K562 (cell line): ENCODE results near the gene TMEM116. TPM values are rescaled to one million over a fixed set of nuclear protein-coding genes. Genes with fewer than 3 reads are reported as not detected.

Source experiments
- KDM4B ChIP-seq, 2 experiments: fragments of 450-650 bp in 1 of 2; sonication (generic) in 1 of 2; IDR thresholded peaks; 2 replicates each; pipeline ENCODE4 v1.6.1; 2016 to 2017; ENCODE audit warnings: borderline replicate concordance in 2 of 2, antibody characterized with exemption in 1 of 2, low read depth in 1 of 2, mild to moderate bottlenecking in 1 of 2
- MTF1 ChIP-seq: fragments of 250-450 bp; sonication (Bioruptor Pico); IDR thresholded peaks from 2 replicates; pipeline ENCODE4 v1.9.0; 2021; ENCODE audit warnings: moderate library complexity, mild to moderate bottlenecking, inconsistent platforms, borderline replicate concordance
- TAF9B ChIP-seq: fragments of 450-650 bp; IDR thresholded peaks from 2 replicates; pipeline ENCODE4 v1.6.1; 2018; ENCODE audit warnings: mild to moderate bottlenecking; ENCODE audit not compliant: partially characterized antibody
- VEZF1 ChIP-seq: fragments of 200-800 bp; sonication (Bioruptor generic); IDR thresholded peaks from 2 replicates; pipeline ENCODE4 v1.6.1; 2017; ENCODE audit warnings: missing genetic modification characterization, missing compliant biosample characterization
- polyA plus RNA-seq, 8 experiments: library from polyadenylated mRNA; depleted of rRNA in 4 of 8; stranded (reverse) in 5 of 8; unstranded in 3 of 8; fragments of >200 nt; fragmentation: Nextera tagmentation in 2 of 8; fragmentation: Illumina TruSeq in 1 of 8; extraction: Ambion mirVana in 2 of 8; extraction: Trizol in 1 of 8; gene quantifications; 2 replicates each; pipeline versions ENCODE4 v1.2.1 to v1.2.3, GENCODE V29; 2011 to 2014; ENCODE audit warnings: inconsistent platforms in 1 of 8, missing spikeins in 1 of 8
- total RNA-seq, 7 experiments: library from RNA; depleted of rRNA in 6 of 7; stranded (reverse); fragments of >200 nt in 6 of 7; fragmentation: Illumina TruSeq in 2 of 7; extraction: Trizol in 2 of 7; gene quantifications; 2 replicates each; pipeline versions ENCODE4 v1.2.1 to v1.2.3, GENCODE V29; 2011 to 2021; ENCODE audit warnings: low replicate concordance in 1 of 7
- TF ChIP-seq, protein P1 (sequence below): fragments of 450-650 bp; IDR thresholded peaks from 2 replicates; pipeline ENCODE4 v1.6.1; 2016; ENCODE audit warnings: low read depth
- TF ChIP-seq, protein P2 (sequence below): sonication (generic); formaldehyde crosslinking; IDR thresholded peaks from 2 replicates; pipeline ENCODE4 v1.8.0; 2023; ENCODE audit warnings: mild to moderate bottlenecking, missing genetic modification reagents

The TMEM116 gene
- total and polyA plus RNA-seq, 9 of the 15 experiments (the other 6 are each of a cell fraction or from before 2014, with no cell fraction given) = 5.2 to 78.6 (median 13.9) TPM

DNA sequence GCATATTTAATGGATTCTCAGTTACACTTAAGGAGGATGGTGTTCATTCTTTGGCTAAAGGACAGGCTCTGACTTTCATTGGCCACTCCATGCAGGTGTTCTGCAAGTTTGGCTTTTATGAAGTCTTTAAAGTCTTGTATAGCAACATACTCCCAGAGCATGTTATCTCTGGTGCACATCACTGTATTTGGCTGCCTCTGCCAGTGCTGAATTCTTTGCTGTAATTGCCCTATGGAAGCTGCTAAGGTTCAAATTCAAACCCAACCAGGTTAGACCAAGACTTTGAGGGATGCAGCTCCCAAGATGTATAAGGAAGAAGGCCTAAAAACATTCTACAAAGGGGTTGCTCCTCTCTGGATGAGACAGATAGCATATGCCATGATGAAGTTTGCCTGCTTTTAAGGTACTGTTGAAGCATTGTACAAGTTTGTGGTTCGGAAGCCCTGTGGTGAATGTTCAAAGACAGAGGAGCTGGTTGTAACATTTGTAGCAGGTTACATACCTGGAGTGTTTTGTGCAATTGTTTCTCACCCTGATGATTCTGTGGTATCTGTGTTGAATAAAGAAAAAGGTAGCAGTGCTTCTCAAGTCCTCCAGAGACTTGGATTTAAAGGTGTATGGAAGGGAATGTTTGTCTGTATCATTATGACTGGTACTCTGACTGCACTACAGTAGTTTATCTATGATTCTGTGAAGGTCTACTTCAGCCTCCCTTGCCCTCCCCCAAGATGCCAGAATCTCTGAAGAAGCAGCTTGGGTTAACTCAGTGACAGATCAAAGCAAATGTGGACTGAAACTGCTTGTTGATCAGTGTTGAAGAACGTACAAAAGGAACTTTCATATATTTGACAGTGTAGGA lies 19.4 kb downstream of the TMEM116 start (continued):
- no peak for TF ChIP-seq KDM4B (IDR thresholded peaks at IDR 0.05; ENCODE audit: borderline replicate concordance in 2 of 2, low read depth in 1 of 2)
- TF ChIP-seq, protein P1, sequence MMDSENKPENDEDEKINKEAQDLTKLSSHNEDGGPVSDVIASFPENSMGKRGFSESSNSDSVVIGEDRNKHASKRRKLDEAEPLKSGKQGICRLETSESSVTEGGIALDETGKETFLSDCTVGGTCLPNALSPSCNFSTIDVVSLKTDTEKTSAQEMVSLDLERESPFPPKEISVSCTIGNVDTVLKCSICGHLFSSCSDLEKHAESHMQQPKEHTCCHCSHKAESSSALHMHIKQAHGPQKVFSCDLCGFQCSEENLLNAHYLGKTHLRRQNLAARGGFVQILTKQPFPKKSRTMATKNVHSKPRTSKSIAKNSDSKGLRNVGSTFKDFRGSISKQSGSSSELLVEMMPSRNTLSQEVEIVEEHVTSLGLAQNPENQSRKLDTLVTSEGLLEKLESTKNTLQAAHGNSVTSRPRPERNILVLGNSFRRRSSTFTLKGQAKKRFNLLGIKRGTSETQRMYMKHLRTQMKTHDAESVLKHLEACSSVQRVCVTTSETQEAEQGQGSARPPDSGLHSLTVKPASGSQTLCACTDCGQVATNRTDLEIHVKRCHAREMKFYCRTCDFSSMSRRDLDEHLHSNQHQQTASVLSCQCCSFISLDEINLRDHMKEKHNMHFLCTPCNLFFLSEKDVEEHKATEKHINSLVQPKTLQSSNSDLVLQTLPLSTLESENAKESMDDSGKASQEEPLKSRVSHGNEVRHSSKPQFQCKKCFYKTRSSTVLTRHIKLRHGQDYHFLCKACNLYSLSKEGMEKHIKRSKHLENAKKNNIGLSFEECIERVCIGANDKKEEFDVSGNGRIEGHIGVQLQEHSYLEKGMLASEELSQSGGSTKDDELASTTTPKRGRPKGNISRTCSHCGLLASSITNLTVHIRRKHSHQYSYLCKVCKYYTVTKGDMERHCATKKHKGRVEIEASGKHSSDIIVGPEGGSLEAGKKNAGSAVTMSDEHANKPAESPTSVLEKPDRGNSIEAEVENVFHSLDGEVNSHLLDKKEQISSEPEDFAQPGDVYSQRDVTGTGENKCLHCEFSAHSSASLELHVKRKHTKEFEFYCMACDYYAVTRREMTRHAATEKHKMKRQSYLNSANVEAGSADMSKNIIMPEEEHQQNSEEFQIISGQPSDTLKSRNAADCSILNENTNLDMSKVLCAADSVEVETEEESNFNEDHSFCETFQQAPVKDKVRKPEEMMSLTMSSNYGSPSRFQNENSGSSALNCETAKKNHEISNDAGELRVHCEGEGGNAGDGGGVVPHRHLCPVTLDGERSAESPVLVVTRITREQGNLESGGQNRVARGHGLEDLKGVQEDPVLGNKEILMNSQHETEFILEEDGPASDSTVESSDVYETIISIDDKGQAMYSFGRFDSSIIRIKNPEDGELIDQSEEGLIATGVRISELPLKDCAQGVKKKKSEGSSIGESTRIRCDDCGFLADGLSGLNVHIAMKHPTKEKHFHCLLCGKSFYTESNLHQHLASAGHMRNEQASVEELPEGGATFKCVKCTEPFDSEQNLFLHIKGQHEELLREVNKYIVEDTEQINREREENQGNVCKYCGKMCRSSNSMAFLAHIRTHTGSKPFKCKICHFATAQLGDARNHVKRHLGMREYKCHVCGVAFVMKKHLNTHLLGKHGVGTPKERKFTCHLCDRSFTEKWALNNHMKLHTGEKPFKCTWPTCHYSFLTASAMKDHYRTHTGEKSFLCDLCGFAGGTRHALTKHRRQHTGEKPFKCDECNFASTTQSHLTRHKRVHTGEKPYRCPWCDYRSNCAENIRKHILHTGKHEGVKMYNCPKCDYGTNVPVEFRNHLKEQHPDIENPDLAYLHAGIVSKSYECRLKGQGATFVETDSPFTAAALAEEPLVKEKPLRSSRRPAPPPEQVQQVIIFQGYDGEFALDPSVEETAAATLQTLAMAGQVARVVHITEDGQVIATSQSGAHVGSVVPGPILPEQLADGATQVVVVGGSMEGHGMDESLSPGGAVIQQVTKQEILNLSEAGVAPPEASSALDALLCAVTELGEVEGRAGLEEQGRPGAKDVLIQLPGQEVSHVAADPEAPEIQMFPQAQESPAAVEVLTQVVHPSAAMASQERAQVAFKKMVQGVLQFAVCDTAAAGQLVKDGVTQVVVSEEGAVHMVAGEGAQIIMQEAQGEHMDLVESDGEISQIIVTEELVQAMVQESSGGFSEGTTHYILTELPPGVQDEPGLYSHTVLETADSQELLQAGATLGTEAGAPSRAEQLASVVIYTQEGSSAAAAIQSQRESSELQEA = peak; percentile 80
- peak; percentile 5; the same call in 1 of the 2 replicates for TF ChIP-seq VEZF1 (CRISPR knock-in tag)
- TF ChIP-seq, protein P2, sequence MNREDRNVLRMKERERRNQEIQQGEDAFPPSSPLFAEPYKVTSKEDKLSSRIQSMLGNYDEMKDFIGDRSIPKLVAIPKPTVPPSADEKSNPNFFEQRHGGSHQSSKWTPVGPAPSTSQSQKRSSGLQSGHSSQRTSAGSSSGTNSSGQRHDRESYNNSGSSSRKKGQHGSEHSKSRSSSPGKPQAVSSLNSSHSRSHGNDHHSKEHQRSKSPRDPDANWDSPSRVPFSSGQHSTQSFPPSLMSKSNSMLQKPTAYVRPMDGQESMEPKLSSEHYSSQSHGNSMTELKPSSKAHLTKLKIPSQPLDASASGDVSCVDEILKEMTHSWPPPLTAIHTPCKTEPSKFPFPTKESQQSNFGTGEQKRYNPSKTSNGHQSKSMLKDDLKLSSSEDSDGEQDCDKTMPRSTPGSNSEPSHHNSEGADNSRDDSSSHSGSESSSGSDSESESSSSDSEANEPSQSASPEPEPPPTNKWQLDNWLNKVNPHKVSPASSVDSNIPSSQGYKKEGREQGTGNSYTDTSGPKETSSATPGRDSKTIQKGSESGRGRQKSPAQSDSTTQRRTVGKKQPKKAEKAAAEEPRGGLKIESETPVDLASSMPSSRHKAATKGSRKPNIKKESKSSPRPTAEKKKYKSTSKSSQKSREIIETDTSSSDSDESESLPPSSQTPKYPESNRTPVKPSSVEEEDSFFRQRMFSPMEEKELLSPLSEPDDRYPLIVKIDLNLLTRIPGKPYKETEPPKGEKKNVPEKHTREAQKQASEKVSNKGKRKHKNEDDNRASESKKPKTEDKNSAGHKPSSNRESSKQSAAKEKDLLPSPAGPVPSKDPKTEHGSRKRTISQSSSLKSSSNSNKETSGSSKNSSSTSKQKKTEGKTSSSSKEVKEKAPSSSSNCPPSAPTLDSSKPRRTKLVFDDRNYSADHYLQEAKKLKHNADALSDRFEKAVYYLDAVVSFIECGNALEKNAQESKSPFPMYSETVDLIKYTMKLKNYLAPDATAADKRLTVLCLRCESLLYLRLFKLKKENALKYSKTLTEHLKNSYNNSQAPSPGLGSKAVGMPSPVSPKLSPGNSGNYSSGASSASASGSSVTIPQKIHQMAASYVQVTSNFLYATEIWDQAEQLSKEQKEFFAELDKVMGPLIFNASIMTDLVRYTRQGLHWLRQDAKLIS (CRISPR knock-in tag) = 0 out of 2 replicates have a peak, but pooled peaks have one; percentile 13
- no peak for TF ChIP-seq MTF1 (CRISPR knock-in tag)
- TF ChIP-seq TAF9B = no peak
- TF ChIP-seq, all 486 proteins: peak for 5
